Measurements from ENCODE around the gene PGRMC1. TPM values are rescaled to one million over a fixed set of nuclear protein-coding genes. Genes with fewer than 3 reads are reported as not detected.

Gene PGRMC1
- total and polyA plus RNA-seq, 2 donors (not counting 1 experiment from before 2014, with no cell fraction given): 5.6 to 9.1 TPM

- H3K27ac Mint-ChIP-seq: no peak overlapping the region
- H2AFZ ChIP-seq (ENCODE audit: insufficient read depth, low read depth, low read length, poor library complexity, severe bottlenecking): no peak overlapping the region
- intact Hi-C loops (cut with micrococcal nuclease): no loop called here
- no peak for ATAC-seq (ENCODE audit: low read depth)
- no peaks in the 10 kb centered on the region for H3K4me1 Mint-ChIP-seq
- no peaks in the 10 kb centered on the region for H3K36me3 ChIP-seq (replicated peaks in 1 of 2; ENCODE audit: control extremely low read depth in 1 of 2, control insufficient read depth in 1 of 2, extremely low read depth in 1 of 2, insufficient read depth in 2 of 2, low read length in 1 of 2)
- H3K9me3 Mint-ChIP-seq (ENCODE audit: insufficient read depth): no peaks in the 10 kb centered on the region
- H3K4me3 Mint-ChIP-seq: no peak overlapping the region
- CTCF ChIA-PET: no interaction called here
- TF ChIP-seq EZH2 (IDR thresholded peaks at IDR 0.05; ENCODE audit: borderline replicate concordance, insufficient read depth, low read depth, low read length, poor library complexity, severe bottlenecking): no peak
- TF ChIP-seq, protein P1, sequence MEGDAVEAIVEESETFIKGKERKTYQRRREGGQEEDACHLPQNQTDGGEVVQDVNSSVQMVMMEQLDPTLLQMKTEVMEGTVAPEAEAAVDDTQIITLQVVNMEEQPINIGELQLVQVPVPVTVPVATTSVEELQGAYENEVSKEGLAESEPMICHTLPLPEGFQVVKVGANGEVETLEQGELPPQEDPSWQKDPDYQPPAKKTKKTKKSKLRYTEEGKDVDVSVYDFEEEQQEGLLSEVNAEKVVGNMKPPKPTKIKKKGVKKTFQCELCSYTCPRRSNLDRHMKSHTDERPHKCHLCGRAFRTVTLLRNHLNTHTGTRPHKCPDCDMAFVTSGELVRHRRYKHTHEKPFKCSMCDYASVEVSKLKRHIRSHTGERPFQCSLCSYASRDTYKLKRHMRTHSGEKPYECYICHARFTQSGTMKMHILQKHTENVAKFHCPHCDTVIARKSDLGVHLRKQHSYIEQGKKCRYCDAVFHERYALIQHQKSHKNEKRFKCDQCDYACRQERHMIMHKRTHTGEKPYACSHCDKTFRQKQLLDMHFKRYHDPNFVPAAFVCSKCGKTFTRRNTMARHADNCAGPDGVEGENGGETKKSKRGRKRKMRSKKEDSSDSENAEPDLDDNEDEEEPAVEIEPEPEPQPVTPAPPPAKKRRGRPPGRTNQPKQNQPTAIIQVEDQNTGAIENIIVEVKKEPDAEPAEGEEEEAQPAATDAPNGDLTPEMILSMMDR (IDR thresholded peaks at IDR 0.05): no peak
- no peak for DNase-seq
- peaks cover 32% of the 10 kb centered on the region for H3K27me3 Mint-ChIP-seq
- H3K9ac ChIP-seq (ENCODE audit: low read length): no peak overlapping the region
- POLR2A ChIA-PET: no interaction called here
- no peaks in the 10 kb centered on the region for H3K4me1 ChIP-seq (ENCODE audit: control insufficient read depth in 2 of 2, insufficient read depth in 2 of 2, low read length in 2 of 2)
- WGBS (ENCODE audit: insufficient coverage): 96% methylated on average over 16 of the region's 37 CpGs
- no peaks in the 10 kb centered on the region for H3K9me3 ChIP-seq (ENCODE audit: control extremely low read depth in 1 of 3, control insufficient read depth in 2 of 3, insufficient read depth in 1 of 3, low read length in 2 of 3)
- H3K27me3 ChIP-seq (replicated peaks in 1 of 4; ENCODE audit: control extremely low read depth in 1 of 4, control insufficient read depth in 3 of 4, insufficient read depth in 4 of 4, low read length in 3 of 4): peaks cover 0 to 4% (median 2%) of the 10 kb centered on the region in 4 experiments
- no peaks in the 10 kb centered on the region for H3K79me2 ChIP-seq (ENCODE audit: control insufficient read depth, insufficient read depth, low read length)
- H4K20me1 ChIP-seq (ENCODE audit: control insufficient read depth, insufficient read depth, low read length, poor library complexity, severe bottlenecking): no peaks in the 10 kb centered on the region
- H3K4me3 ChIP-seq (ENCODE audit: control extremely low read depth in 1 of 5, extremely low read depth in 1 of 5, insufficient read depth in 1 of 5, low read depth in 2 of 5, low read length in 4 of 5): no peak overlapping the region
- no peak overlapping the region for H3K27ac ChIP-seq (ENCODE audit: low read length in 2 of 2)
- H3K4me2 ChIP-seq (replicated peaks; ENCODE audit: low read depth, low read length, poor library complexity, severe bottlenecking): no peak overlapping the region
These were observed 13.2 kb upstream of the PGRMC1 start for GRCh38 chrX:119222932-119223331.

- Histone ChIP-seq H3K4me1 (ENCODE audit: control insufficient read depth in 2 of 2, insufficient read depth in 2 of 2, low read length in 2 of 2) (no peaks in the 10 kb centered on the region), H3K27me3 (replicated peaks in 1 of 4; ENCODE audit: control extremely low read depth in 1 of 4, control insufficient read depth in 3 of 4, insufficient read depth in 4 of 4, low read length in 3 of 4) (peaks cover 0 to 3% (median 1%) of the 10 kb centered on the region in 4 experiments), H3K9me3 (ENCODE audit: control extremely low read depth in 1 of 3, control insufficient read depth in 2 of 3, insufficient read depth in 1 of 3, low read length in 2 of 3) (no peaks in the 10 kb centered on the region), H4K20me1 (ENCODE audit: control insufficient read depth, insufficient read depth, low read length, poor library complexity, severe bottlenecking) (no peaks in the 10 kb centered on the region), H3K4me3 (ENCODE audit: control extremely low read depth in 1 of 5, extremely low read depth in 1 of 5, insufficient read depth in 1 of 5, low read depth in 2 of 5, low read length in 4 of 5) (no peak overlapping the region), H2AFZ (ENCODE audit: insufficient read depth, low read depth, low read length, poor library complexity, severe bottlenecking) (no peak overlapping the region), H3K36me3 (replicated peaks in 1 of 2; ENCODE audit: control extremely low read depth in 1 of 2, control insufficient read depth in 1 of 2, extremely low read depth in 1 of 2, insufficient read depth in 2 of 2, low read length in 1 of 2) (no peaks in the 10 kb centered on the region), H3K27ac (ENCODE audit: low read length in 2 of 2) (no peak overlapping the region), H3K4me2 (replicated peaks; ENCODE audit: low read depth, low read length, poor library complexity, severe bottlenecking) (no peak overlapping the region), H3K79me2 (ENCODE audit: control insufficient read depth, insufficient read depth, low read length) (no peaks in the 10 kb centered on the region), H3K9ac (ENCODE audit: low read length) (no peak overlapping the region)
- ATAC-seq (ENCODE audit: low read depth): no peak
- no peaks in the 10 kb centered on the region for H3K4me1 Mint-ChIP-seq
- ChIA-PET CTCF (no interaction called here), POLR2A (no interaction called here)
- TF ChIP-seq, protein P1 (IDR thresholded peaks at IDR 0.05): no peak
- no peak for TF ChIP-seq EZH2 (IDR thresholded peaks at IDR 0.05; ENCODE audit: borderline replicate concordance, insufficient read depth, low read depth, low read length, poor library complexity, severe bottlenecking)
- no peak for DNase-seq
- no peaks in the 10 kb centered on the region for H3K9me3 Mint-ChIP-seq (ENCODE audit: insufficient read depth)
- no peak overlapping the region for H3K27ac Mint-ChIP-seq
- H3K4me3 Mint-ChIP-seq: no peak overlapping the region
- intact Hi-C loops (cut with micrococcal nuclease): no loop called here
- H3K27me3 Mint-ChIP-seq: peaks cover 37% of the 10 kb centered on the region
These were observed 12.3 kb upstream of the PGRMC1 start for GRCh38 chrX:119223783-119224182.
